H7 (cell line): ENCODE measurements around the gene TMEM26. TPM values are rescaled to one million over a fixed set of nuclear protein-coding genes. Genes with fewer than 3 reads are reported as not detected.

Experiments
- DNase-seq: peaks from one replicate; pipeline ENCODE4 v3.0.0; 2012
- H3K27me3 ChIP-seq: 2 replicates; pipeline ENCODE4 v1.6.0; 2011; ENCODE audit warnings: mild to moderate bottlenecking, low read length; ENCODE audit not compliant: control insufficient read depth, insufficient read depth
- H3K36me3 ChIP-seq: replicated peaks from 2 replicates; pipeline ENCODE4 v1.5.1; 2011; ENCODE audit warnings: low read length; ENCODE audit not compliant: control insufficient read depth, insufficient read depth
- H3K4me3 ChIP-seq: 2 replicates; pipeline ENCODE4 v1.5.1; 2011; ENCODE audit warnings: low read depth, mild to moderate bottlenecking, control low read depth, low read length, moderate library complexity; ENCODE audit not compliant: insufficient read depth
- total RNA-seq: library from RNA; depleted of rRNA; stranded (reverse); fragments of >200 nt; shearing (Covaris generic); gene quantifications from 2 replicates; pipeline ENCODE4 v1.2.3, GENCODE V29; 2014; rRNA removed

TMEM26 gene
- 0.04 TPM in 1 of 2 replicates, not detected in the other for total RNA-seq

DNA sequence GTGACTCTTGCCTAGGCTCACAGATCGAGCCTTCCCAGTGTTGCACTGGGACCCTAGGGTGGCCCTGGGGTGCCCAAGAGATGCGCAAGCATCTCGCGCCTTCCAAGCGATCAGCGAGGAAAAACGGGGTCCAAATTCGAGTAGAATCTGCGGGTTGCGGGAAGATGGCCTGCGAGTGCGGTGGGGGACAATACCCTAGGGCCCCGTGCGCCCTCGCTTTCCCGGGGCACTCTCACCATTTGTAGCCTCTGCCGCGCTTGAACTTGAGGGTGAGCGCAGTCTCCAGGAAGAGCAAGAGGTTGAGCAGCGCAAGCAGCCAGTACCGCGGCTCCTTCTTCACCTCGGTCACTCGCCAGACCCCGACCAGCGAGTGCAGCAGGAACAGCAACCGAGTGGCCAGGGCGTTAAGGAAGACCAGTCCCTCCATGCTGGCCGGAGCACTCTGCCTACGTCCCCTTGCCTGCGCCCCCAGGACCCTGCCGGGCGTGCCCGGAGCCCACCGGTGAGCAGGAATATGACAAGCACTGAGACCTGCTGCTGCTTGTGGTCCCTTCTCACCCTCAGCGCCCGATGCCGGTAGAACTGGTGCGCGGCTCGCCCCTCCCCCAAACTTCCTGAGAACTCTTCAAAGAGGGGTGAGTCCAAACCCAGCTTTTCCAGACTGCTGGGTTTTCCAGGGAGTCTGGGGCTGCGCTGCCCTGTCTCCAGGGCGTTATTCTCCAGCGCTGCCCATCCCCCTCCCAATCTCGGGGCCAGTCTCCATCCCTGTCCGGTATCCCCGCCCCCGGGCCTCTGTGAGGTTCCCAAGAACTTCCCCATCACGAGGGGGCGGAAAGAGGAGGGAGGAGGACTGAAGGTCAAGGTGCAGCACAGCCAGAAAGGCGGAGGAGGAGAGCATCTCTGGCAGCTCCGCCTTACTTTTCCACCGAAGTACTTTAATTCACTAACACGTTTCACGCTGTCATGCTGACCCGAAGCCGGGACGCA lies at the start of gene TMEM26:
TSS of gene TMEM26 (minus strand) at position 727 of the 987 bp plus-strand sequence. CDS start at position 427, 300 bp downstream.
- Histone ChIP-seq H3K27me3 (peaks cover 33% of the 10 kb centered on the region), H3K36me3 (no peaks in the 10 kb centered on the region), H3K4me3 (peak within 1 kb of the TSS; percentile 69)
- DNase-seq: peak; percentile 72

DNA sequence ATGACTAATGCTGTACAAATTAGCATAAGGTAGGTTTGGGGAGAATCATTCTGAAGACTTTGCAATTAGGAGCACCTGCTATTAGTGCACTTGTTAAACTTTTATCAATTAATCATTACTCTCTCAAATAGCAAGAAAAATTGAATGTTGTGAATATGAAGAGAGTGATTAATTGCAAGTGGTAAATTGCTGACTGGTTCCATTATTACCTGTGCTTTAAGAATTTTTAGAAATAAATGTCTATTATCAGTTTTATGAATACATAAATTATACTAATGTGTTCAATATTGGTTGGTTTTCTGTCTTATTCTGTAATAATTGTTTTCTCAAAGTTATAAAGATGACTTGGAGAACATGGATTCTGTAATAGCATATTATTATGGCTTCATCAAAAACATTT lies 47.3 kb upstream of the TMEM26 start:
- no peak for DNase-seq
- Histone ChIP-seq H3K27me3 (no peaks in the 10 kb centered on the region), H3K4me3 (no peak overlapping the region), H3K36me3 (no peaks in the 10 kb centered on the region)

- Histone ChIP-seq H3K36me3 (no peaks in the 10 kb centered on the region), H3K4me3 (no peak overlapping the region), H3K27me3 (no peaks in the 10 kb centered on the region)
- DNase-seq: no peak
These were observed 39.3 kb upstream of the TMEM26 start for GRCh38 chr10:61492364-61492995.

DNA sequence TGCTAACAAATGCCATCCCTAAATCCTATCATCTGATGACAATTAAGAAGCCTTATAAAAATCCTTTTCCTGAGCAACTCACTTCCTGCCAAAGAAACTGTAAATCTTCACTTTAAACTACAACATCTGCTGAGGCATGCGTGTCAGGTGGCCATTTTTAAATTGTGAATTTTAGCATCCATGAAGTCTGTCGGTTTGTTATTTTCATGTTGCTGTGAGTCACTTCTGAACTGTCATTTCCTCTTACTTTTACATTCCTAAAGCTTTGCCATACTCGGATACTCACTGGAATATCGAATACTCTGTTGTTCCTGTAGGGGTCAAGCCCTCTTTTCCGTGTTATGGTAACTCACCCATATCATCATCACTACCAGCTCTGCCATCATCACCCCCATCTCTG lies 34.3 kb upstream of the TMEM26 start:
- DNase-seq: no peak
- no peak overlapping the region for H3K4me3 ChIP-seq
- no peaks in the 10 kb centered on the region for H3K36me3 ChIP-seq
- H3K27me3 ChIP-seq: no peaks in the 10 kb centered on the region

DNA sequence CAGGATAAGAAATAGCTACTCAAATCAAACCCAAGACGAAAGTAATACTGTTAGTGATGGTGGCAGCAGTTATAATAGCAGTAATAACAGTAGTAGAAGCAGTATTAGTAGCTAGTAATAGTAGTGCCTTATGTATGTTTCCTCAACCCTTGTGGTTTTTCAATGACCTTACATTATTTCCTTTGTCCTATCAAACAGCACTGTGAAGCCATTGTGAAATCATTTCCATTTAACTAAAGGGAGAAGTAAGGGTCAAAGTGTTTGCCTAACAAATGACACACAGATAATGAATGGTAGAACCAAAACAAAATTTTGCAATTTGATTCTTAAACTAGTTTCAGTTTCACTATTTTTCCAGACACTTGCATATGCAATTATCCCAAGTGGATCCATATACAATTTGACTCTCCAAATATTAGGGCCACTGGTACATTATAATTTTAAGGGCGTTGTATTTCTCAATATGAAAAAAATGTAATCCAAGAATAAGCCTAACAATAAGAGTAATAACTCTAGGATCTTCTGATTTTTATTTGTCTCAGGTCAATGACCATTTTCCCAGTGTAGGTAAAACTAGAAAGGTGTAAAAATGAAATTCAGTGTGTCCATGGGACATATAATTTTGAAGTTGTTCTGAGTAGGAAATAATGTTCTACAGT lies 33.7 kb upstream of the TMEM26 start:
- Histone ChIP-seq H3K4me3 (no peak overlapping the region), H3K36me3 (no peaks in the 10 kb centered on the region), H3K27me3 (no peaks in the 10 kb centered on the region)
- DNase-seq: no peak

DNA sequence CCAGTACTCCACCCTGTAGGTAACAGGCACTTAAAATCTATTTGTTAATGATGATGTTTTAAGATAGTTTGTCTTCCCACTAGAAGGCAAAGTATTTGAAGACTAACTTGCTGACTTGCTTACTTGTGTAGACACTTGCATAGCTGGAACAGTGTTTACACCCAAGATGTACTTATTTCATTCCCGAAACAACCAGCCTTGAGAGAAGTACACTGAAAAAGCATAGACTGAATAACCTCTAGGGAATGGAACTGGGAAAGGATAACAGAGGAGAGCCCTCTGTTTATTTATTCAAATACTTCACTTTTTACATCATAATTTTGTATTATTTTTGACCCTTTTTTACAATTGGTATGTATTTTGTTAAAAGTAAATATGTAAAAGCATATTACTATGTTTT lies 33.1 kb upstream of the TMEM26 start:
- Histone ChIP-seq H3K27me3 (no peaks in the 10 kb centered on the region), H3K4me3 (no peak overlapping the region), H3K36me3 (no peaks in the 10 kb centered on the region)
- no peak for DNase-seq

DNA sequence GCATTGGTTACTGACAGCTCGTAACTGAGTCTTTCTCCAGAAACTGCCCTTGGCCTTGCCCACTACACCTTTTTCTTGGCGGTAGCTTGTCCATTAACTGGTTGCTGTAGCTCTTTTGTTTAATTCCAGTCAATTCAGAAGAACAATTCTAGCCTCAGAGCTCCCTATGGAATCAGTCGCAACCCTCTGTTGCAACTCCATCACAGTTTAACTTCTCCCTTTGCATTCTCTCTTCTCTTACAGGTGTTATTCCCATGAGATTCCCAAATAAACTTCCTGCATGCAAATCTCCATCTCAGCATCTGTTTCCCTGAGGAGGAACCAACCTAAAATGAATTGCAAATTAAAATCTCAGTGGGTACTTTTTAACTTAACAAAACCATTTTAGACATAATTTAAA lies 28.4 kb upstream of the TMEM26 start:
- DNase-seq: no peak
- no peaks in the 10 kb centered on the region for H3K36me3 ChIP-seq
- no peak overlapping the region for H3K4me3 ChIP-seq
- no peaks in the 10 kb centered on the region for H3K27me3 ChIP-seq

DNA sequence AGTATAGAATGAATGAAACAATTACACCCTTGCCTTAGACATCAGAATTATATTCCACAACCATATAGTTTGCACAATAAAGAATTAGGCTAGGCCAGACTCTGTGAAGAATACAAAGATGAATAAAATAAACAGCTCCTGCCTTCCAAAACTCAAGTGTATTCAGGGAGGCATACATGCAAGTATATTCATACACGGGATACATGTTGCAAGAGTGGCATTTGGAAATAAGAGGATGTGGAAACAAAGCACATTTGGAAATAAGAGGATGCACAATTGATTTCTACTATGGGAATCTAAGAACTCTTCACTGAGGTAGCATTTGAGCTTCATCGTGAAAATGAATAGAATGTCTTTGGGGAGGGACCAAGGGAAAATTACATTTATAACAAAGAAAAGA lies 27.0 kb upstream of the TMEM26 start:
- no peaks in the 10 kb centered on the region for H3K36me3 ChIP-seq

GRCh38 chr10:61478621-61479312 lies 25.6 kb upstream of the TMEM26 start:
- H3K27me3 ChIP-seq: no peaks in the 10 kb centered on the region
- H3K36me3 ChIP-seq: no peaks in the 10 kb centered on the region
- DNase-seq: no peak

More for the DNA sequence above, 27.0 kb upstream of the TMEM26 start:
- no peak for DNase-seq
- Histone ChIP-seq H3K4me3 (no peak overlapping the region), H3K27me3 (no peaks in the 10 kb centered on the region)

GRCh38 chr10:61477451-61477850 lies 24.3 kb upstream of the TMEM26 start:
- no peak for DNase-seq
- Histone ChIP-seq H3K27me3 (no peaks in the 10 kb centered on the region), H3K36me3 (no peaks in the 10 kb centered on the region), H3K4me3 (no peak overlapping the region)

More at GRCh38 chr10:61478621-61479312, 25.6 kb upstream of the TMEM26 start:
- no peak overlapping the region for H3K4me3 ChIP-seq

GRCh38 chr10:61476529-61476928 lies 23.3 kb upstream of the TMEM26 start:
- no peak for DNase-seq
- no peak overlapping the region for H3K4me3 ChIP-seq

GRCh38 chr10:61475449-61475873 lies 22.3 kb upstream of the TMEM26 start:
- no peak for DNase-seq
- H3K4me3 ChIP-seq: no peak overlapping the region

More at GRCh38 chr10:61476529-61476928, 23.3 kb upstream of the TMEM26 start:
- Histone ChIP-seq H3K27me3 (no peaks in the 10 kb centered on the region), H3K36me3 (no peaks in the 10 kb centered on the region)

DNA sequence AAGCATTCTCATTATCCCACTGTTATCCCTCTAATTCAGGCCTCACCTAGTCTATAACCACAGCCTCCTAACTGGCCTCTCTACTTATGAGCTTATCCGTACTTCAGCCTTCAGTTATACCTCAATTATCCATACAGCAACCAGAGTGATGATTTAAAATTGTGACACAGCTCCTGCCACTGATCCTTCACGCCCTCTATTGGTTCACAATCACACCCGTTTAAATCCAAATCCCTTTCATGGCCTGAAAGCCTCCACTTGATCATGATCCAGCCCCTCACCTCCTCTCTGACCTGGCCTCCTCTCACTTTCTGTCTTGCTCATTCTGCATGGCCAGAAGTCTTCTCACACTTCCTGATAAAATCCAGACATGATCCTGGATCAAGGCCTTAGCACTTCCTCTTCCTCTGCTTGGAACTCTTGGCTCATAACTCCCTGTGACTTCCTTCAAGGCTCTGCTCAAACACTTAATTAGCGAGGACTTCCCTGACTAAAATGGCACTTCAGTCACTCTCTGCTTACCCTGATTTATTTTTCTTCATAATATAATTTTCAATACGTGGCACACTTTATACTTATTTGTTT lies 19.0 kb upstream of the TMEM26 start:
- no peaks in the 10 kb centered on the region for H3K27me3 ChIP-seq
- no peaks in the 10 kb centered on the region for H3K36me3 ChIP-seq
- no peak for DNase-seq
- no peak overlapping the region for H3K4me3 ChIP-seq

More at GRCh38 chr10:61475449-61475873, 22.3 kb upstream of the TMEM26 start:
- H3K27me3 ChIP-seq: no peaks in the 10 kb centered on the region
- H3K36me3 ChIP-seq: no peaks in the 10 kb centered on the region

DNA sequence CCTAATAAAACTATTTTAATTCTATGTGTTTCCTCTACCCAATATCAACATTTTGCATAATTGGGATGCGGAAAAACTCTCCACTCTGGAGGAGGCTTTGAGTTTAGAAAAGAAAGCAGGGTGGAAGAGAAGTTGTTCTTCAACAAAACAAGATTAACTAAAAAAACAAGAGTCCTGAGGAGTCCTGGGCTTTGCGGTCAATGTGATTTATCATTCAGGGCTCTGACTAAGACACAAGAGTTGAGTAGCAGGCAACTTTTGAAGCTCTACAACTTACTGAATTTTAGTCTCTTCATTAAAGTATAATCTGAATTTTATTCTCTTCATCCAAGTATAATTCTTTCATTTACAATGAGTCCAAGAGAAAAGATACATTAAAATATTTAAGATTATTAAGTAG lies 18.3 kb upstream of the TMEM26 start:
- Histone ChIP-seq H3K36me3 (no peaks in the 10 kb centered on the region), H3K4me3 (no peak overlapping the region), H3K27me3 (no peaks in the 10 kb centered on the region)
- no peak for DNase-seq
